GM12873 (cell line): ENCODE results near the gene PPP4R1.

ENCODE experiments used
- CTCF ChIP-seq: IDR thresholded peaks from 2 replicates; pipeline ENCODE4 v1.5.1; 2012; ENCODE audit warnings: low read depth, mild to moderate bottlenecking, moderate library complexity, low read length, control low read depth; ENCODE audit not compliant: insufficient read depth; ENCODE audit errors: missing control alignments

PPP4R1 gene

GRCh38 chr18:9653390-9653789 lies 39.0 kb upstream of the PPP4R1 start:
- no peak for TF ChIP-seq CTCF

DNA sequence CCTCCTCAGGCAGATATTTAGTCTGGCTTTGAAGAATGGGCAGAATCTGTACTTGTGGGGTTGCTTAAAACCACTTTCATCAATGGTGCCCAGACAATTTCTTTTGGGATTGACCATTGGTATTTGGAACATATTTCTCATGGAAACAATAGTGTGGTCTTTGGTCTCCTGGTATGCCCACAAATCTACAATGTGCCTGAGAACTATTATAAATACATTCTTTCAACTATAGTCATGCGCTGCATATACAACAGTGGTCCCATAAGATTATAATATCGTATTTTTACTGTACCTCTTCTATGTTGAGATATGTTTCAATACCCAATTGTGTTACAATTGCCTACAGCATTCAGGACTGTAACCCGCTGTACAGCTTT lies 34.8 kb upstream of the PPP4R1 start:
- no peak for TF ChIP-seq CTCF

GRCh38 chr18:9648431-9649163 lies 34.2 kb upstream of the PPP4R1 start:
- TF ChIP-seq CTCF: no peak

DNA sequence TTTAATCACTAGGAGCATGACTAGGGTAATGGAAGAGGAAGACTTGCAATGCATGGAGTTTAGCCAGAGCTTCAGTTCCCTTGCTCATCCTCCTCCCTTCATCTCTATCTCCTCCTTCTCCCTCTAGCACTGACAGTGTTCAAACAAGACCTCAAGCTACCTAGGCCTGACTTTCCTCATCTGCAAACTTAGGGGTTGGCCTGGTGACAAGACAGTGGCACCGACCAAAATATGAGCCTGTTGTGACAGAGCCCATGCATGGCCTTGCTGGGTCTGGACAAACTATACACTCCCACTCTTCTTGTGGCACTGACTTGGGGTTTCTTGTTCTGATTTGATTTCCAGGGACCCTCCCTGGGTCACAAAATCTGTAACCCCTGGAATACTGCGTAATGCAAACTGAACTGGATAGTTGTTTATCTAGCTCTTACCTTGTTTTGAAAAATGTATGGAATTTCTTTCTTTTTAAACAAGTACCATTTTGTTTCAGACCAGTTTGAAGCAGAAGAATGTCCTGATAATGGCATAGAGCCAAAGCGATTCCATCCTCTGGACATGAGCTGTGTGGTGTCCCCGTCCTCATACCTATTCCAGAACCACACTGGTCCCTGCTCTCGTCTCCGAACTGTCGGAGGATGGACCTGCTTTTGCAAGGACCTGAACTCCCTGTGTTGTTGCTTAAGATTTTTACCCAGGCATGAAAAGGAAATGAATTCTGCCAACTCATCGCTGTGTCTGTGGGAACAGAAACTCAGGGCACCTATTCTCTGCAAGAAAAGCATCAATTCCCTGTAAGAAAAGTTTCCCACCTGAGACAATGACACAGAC lies 33.4 kb upstream of the PPP4R1 start:
- TF ChIP-seq CTCF: no peak

- TF ChIP-seq CTCF: no peak
Measured at GRCh38 chr18:9643549-9643948, 29.2 kb upstream of the PPP4R1 start.

DNA sequence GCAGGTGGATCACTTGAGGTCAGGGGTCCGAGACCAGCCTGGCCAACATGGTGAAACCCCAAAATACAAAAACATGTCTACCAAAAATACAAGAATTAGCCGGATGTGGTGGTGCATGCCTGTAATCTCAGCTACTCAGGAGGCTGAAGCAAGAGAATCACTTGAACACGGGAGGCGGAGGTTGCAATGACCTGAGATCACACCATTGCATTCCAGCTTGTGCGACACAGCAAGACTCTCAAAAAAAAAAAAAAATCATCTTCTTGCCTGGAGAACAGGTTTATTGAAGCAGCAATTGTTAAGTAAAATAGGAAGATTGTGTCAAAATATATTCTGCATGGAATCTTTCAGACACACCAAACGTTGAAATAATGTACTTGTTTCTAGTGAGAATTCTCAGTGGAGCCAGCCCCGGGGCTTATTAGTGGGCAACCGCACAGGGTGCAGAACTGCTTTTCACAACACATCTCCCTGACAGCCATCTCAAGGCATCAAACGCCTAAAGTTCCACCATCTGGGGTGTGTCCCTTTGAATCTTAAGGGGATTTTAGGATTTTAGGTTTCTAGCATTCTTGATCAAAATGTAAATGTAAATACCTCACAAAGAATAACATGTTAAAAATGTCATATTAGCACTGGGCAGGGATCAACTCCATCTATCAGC lies 28.6 kb upstream of the PPP4R1 start:
- TF ChIP-seq CTCF: no peak

DNA sequence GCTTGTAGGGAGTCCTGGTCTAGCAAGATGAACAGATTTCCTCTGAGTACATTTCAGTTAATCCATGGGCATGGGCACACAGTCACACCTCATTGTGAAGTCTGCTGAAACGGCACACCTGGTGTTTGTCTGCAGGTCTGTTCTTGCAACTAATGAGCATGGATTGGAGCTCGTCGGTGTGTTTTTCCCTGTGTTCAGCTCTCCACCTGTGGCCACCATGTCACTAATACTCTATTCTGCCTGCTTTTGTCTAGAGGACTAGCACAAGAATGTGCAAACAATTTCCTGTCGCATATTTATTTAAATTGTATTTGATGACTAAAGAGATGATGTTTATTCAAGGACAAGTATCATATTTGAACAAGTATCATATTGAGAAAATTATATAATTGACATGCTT lies 24.5 kb upstream of the PPP4R1 start:
- TF ChIP-seq CTCF: no peak
